Stimulated activated CD4-positive, alpha-beta T cell treated with anti-CD3 and anti-CD28 coated beads, Interleukin-4, amount 100 ng/mL, for 48 hours (primary cell): Measurements from ENCODE around the gene TSC22D1.

Experiments
- DNase-seq, 2 donors: peaks; one replicate each; pipeline ENCODE4 v3.0.0-alpha.2; 2020; ENCODE audit warnings: low read depth in 2 of 2

The TSC22D1 gene

DNA sequence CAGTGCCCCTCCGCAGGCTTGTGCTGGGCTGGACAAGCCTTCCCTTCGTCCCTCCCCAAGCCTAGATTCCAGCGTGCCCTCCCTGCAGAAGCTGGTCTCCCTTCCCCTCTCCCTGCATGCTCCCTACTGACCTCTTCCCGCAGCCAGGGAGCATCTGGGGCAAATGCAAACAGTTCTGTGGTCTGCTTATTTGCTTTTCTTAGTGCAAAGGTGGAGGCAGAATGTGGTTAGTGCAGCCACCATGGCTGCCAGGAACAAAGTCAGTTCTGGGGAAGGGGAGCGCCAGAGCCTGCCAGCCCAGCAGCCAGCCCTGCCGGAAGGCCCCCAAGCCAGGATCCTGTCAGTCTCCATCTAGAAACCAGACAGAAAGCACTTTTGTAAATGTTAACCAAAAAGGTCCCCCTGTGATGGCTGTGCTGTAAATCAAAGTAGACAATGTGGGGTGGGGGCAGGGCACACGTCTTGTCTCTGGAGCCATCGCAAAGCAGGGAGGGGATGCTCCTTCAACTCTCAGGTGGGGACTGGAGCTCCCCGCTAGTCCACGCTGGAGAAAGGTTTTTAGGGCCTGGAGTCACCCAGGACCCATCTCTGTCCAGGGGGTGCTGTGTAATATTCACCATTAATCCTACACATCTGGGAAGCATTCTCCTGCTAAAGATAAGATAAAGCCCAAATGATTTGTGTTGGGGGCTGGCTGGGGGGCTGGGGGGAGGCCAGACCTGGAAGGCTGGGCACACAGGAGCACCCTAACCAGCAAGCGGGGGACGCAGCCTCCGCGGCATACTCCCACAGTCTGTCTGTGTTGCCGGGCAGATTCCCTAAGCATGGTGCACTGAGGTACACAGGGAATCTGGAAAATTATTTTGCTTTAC, 171.6 kb downstream of the TSC22D1 start:
- DNase-seq = no peak

DNA sequence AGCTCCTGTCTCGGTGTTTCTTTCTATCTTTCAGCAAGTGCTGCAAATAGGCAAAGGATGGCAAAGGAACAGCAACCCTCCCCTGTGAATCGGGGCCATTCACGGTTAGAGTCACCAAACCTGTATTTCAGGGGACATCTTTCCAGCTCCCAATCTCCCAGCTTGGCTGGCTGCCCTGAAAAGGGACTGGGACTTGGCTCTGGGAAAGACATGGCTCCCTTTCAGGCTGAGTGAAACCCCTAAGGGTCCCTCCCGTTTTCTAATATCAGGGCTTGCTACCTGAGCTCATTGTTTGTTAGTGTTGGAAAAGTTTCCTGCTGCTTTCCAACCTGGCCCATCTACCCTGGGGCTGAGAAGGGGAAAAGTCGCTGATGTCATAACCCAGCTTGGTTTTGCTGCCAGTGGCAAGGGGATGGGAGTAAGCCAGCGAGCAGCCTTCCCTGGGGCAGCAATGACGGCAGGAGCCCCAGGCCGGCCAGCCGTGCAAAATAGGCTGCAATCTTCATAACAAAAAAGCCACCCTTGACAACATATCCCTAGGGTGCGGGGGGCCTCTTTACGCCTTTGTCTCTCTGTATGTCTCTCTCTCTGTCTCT, 172.6 kb downstream of the TSC22D1 start:
- DNase-seq = no peak

DNA sequence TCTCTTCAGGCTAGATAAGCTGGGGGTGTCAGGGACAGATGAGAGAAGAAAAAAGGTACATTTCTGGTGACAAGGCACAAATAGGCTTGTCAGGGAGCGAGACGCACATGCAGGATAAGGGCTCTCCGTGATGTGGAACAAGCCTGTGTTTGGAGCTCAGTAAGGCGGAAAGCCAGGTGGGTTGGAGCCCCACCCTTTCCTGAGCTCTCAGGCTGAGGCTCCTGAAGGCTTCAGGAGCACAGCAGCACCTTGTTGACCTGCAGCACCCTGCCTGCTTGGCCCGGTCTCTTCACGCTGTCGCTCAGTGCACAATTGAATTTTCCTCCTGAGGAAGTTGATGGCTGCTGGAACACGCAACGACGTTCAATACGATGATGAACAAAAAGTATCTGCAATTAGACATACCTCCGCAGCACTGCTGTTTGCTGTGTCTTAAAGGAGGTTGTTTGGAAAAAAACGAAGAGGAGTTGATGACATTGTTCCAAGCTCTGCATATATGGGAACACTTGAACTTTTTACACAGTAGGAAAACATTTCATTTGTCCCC, 173.2 kb downstream of the TSC22D1 start:
- DNase-seq = no peak

DNA sequence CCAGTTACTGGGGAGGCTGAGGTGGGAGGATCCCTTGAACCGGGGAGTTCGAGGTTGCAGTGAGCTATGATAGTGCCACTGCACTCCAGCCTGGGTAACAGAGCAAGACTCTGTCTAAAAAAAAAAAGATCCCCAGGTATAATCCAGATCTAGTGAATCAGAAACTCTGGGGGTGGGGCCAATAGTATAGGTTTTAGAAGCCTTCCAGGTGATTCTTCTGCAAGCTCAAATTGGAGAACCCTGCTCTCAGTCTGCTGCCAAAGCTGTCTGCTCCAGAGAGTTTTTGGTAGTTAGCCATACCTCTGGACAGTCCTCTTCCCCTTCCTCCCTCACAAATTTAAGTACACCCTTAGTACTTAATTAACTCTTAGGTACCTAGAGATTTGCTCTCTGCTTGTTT, 174.6 kb downstream of the TSC22D1 start:
- no peak for DNase-seq

DNA sequence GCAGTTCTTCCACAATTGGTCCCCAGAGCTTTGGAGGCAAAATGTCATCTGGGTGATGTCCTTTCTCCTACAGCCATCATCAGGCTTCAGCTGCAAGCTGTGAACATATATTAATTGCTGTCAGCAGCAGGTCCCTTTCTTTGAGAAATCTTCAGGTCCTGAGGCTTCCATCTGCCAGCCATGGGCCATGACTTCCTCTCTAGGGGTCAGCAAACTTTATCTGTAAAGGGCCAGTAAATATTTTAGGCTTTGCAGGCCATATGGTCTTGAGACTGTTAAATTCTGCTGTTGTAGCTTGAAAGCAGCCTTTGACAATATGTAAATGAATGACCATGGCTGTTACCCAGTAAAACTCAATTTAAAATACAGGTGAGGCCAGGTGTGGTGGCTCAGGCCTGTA, 175.4 kb downstream of the TSC22D1 start:
- no peak for DNase-seq

DNA sequence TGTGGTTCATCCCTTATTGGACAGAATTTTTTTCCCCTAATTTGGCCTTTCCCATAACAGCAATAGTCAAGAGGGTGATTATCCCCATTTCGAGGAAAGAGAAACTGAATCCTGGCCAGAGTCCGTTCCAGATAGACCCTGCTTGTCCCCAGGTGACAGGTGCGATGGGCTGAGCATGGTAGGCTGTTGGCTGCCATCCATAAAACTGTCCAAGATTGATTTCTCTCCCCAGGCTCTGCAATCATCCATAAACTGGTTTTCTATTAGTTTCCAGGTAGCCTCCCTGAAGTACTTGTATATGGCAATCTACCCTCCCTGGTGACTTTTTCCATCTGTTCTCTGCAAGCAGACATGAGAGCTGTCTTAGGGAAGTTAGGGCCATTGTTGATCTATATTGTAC, 177.1 kb downstream of the TSC22D1 start:
- DNase-seq = no peak

DNA sequence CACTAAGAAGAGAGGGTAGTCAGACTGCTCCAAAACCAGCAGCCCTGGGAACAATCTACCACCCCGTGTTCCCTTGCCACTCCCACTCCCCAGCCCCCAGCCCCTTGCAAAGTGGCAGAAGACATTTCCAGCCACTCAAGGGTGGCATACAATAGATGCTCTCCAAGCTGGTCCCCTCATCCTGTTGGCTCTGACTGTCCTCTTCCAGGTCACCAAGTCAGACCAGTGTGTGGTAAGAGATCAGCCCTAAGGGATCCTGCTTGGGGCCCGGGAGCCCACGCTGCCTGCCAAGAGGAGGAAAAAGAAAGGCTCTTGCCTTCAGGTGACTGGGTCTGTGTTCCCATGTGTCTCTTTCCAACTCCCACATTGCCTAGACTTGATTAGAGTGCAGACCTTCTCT, 177.5 kb downstream of the TSC22D1 start:
- DNase-seq = no peak

DNA sequence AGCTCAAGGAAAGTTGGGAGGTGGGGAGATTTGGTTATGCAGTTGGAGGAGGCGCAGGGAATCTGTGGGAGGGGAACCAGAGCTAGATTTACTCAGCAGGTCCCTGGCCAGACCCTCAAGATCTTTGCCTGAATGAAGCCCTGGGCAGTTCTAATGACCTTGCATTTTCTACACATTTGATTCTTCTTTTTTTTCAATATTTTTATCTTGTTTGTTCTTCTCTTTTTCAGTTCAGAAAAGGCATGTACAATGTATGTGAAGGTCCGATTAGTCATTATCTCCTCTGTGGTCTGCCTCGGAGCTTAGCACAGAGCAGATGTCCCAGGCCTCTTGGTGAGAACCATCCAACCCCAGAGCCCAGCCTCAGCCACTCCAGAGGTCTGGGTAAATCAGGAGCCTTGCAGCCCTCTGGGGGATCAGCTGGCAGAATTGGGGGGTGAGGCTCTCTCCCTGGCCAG, 178.3 kb downstream of the TSC22D1 start:
- no peak for DNase-seq

DNA sequence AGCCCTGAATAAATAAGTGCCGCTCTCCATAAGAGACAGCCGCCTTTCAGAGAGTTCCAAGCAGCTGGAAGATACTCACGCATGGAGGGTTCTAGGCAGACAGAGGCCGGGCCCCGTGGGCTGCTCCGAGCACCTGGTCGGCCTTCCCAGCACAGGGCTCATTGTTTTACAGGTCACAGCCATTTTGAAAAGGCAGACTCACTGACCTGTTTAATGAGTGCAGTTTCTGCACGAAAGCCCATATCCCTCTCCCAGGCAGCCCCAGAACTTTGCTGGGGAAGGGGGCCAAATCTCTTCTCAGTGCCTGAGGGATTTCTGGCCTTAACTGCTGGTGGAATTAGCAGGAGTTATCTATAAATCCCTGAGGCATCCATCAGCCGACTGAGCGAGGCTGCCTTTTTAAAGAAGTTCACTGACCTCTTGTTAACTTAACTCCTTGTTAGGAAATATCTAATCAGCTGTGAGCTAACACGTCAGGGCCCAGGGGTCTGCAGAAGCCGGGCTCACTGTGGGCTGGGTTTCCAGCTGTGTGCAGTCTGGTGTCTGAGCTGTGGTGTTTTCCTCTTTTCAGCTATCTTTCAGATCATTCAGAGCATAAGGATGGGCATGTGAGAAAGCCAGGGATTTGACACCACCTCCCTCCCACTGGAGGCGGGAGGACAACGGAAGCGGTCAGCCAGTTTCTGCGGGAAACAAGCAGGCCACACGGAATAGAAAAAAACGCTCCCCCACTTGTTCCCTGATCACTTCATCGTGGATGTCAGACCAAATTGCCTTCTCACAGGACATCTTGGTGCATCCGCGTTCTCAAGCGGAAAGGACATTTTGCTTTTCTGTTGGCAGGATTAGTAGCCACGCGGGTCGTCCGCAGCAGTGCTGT, 179.2 kb downstream of the TSC22D1 start:
- no peak for DNase-seq

DNA sequence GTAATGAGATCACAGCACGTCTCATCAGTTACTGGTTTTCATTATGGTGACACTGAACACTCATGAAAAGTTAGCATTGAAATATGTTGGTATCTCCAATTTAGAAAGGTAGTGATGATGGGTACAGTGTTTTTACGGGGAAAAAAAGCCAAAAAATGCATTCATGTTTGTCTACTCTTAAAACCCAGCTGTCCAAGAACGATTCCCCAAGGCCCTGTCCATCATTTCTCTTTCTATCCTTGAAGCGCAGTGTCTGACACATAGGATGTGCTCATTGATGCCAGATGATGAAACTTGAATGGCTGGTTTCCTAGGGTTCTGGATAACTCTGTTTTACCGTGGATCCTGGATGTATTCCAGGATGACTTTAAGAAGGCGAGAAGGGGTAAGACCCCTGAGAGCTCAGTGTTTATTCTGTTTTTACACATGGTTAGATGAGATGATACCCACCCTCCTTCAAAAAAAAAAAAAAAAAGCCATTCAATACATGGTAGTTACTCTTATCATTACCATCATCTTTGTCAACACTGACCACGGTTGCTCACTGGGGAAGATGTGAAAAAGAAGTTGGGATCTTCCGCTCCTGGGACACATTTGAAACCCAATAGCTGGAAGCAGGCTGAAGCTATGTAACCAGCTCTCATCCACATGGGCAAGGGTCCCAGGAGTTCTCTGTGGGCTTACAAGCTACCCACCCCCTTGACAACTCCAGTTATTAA, 180.0 kb downstream of the TSC22D1 start:
- DNase-seq = no peak

DNA sequence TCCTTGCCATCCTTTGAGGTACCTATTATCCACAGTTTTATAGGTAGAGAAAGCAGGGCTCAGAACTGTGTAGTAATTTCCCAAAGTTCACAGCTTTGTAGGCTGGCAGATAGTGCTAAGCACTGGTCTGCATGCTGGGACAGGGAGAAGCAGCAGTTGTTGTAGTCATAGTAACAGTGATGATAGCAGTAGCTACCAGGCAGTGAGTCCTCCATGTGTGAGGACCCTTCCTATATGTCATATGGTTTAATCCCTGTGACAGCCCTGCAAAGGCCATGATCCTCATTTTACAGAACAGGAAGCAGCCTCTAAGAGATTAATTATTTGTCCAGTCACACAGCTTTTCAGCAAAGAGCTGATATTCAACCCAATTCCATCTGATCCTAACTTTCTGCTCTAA, 181.5 kb downstream of the TSC22D1 start:
- DNase-seq = no peak

DNA sequence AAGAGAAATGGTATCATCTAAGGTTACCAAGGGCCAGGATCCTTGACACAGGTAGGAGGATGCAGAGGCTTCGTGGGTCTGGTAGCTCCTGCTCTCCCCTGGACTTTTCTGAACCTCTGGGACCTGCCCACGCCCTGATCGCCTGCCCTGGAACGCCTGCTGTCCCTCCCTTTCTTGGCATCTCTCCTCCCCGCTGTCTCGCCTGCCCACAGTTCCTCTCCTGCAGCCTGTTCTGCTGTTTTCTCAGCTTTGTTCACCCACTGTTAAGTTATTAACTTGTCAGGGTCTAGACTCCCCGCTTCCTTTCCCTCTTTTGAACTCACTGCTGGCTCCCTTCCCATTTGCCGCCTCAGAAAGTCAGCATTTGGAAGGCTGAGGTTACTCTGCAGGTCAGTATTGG, 182.7 kb downstream of the TSC22D1 start:
- DNase-seq = no peak

DNA sequence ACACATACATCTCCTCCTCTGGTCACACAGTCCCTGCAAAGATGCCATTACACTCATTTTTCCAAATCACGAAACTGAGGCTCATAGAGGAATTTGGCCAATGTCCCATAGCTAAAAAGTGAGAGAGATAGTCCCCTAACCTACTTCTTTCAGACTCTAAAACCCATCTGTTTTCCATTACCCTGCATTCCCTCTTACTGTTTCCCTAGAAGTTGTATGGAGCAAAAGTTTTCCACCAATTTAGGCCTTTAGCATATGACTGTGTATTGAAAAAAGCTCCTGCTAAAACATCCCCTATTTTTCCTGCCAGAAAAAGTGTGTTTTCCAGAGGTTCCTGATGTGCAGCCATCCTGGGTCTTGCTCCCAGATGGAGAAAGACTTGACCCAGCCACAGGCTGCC, 186.3 kb downstream of the TSC22D1 start:
- DNase-seq = no peak

DNA sequence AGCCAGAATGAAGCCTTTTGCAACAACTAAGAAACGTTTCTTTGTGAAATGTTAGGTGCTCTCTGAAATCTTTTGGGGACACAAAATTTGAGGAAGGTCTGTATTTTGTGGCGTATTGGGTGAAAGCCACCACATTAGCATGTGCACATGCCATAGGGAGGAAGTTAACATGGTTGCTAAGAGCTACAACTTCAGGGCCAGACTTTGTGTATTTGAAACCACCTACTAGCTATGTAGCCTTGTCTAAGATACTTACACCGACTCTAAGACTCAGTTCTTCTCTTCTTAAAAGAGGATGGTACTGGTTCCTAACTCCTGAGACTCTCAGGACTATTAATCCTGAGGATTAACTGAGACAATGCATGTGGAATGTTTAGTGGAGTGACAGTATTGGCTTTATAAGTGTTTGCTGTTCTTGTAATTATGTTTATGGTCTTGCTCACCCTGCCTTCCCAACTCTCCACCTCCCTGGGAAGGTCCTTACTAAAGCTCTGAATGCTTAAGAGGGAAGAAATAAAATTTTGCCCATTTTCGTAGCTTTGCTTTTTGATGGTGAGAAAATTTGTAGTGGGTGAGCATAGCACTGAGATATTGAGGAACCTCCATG, 187.0 kb downstream of the TSC22D1 start:
- no peak for DNase-seq

DNA sequence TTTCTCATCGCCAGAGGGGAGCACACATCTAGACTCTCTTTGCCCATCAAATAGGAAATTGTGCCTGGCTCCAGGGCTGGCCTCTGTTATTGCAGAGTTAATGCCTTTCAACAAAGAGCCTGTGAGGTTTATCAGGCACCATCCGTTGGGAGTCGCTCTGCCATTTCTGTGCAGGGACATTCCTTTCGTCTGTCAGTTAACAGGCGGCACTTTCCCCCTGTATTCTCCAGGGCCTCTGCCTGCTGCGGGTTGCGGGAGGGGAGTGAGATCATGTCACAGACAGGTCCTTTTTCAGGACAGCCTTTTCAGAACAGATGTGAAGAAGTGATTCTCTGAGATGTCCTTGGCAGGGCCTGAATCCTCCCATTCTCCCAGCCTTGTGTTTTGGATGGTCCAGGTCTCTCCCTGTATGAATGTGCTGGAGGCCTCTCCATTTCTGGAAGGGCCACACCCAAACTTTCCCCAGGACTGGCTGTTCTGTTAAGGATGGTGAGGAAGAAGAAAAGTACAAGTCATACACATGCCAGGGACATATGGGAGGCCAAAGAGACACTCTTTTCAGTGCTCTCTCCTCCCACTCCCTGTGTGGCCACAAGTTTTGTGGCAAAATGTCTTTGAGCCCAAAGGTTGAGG, 187.6 kb downstream of the TSC22D1 start:
- no peak for DNase-seq

DNA sequence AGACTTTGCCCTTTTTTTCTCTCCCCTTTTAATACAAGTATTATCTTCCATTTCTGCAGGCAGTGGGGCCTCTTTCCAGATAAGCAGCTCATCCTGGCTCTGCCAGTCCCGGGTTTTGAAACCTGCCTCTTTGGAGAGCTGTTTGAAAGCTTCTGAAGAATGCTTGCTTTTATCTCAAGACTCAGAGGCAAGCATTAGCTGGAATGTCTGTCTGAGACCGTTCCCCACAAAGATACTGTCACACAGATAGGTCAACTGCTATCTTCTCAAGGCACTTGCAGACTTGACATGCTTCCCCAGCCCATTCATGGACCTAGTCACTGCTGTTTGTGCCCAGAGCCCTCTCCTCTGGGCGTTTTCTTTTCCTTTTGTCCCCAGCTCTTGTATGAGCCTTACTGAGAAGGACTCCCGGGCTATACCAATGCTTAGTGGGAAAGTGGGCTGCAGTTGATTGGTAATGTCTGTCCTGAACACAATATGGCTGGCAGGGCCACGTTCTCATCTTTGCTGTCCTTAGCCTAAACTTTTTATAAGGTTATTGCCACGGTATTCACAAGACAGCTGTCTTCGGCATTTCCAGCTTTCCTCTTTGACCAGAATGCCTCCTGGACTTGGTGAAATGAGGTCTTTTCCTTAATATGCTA, 189.1 kb downstream of the TSC22D1 start:
- no peak for DNase-seq

DNA sequence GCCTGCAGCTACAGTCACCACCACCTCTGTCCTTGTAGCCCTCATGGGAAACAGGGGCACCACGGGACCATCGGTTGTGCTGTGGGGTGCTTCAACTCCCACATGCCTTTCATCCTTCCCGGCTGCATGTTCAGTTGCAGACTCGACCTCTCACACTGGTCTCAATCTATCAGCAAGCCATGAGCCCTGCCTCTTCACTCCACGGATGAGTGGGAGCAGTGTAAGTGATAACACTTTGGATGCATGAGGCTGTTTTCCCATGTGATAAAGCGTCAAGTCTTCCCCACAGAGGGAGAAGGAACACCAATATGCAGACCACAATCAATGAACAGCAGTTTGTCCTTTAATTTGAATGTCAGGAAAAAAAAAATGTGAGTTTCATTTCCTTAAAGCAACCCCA, 190.3 kb downstream of the TSC22D1 start:
- DNase-seq = no peak

DNA sequence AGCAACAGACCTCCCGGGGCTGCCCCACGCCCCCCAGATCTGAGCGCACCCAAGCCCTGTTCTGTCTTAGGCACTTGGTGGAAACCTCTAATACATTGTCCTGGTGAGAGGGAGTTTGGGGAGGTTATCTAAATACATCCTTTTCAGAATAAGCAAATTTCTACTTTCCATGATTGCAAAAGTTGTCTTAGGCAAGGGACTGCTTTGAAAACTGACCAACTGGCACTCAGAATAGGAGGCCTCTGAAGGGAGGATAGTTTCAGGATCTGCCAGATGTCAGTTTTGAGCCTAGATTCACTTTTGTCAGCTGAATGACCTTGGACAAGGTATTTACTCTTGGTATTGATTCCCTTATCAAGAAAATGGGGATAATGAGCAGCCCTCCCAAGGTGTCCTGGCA, 190.7 kb downstream of the TSC22D1 start:
- DNase-seq = no peak

DNA sequence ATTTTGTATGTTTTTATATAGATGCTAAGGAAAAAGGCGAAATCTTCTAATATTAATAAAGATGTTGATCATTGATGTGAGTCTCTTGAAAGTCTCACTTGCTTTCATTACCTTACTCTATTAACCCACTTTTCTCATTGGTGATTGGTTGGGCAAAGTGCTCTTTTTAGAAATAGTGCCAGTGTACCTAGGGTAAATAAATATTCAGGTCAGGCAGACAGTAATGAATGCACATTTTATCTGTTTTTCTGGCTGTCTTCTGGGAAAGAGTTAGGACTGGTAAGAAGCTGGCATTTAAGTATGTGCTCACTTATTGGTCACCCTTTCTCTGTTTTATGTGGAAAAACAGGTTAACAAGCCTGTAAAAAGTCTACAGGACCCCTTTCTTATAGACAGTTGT, 191.4 kb downstream of the TSC22D1 start:
- DNase-seq = no peak

DNA sequence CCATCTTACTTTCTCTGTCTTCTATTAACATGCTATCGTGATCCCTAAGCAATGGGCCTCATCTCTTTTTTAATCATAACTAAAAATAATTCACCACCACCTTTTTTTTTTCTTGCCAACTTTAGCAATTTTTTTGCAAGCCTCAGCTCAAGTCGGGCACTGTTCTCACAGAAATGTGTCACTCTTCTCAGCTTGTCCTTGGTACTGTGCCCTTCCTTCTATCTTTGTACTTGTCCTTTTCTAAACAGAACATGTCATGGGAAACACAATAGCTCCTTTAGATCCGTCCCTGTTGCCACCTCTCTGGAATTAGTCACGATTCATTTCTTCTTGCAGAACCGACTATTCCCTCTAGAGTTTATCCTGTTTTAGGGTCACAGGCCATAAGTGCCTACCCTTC, 192.2 kb downstream of the TSC22D1 start:
- no peak for DNase-seq
